Fibroblast of gingiva (primary cell): ENCODE results near the gene KRT2.

Source experiments
- DNase-seq: peaks from one replicate; pipeline ENCODE4 v3.0.0-alpha.2; 2011; ENCODE audit warnings: low read depth

The KRT2 gene

GRCh38 chr12:52637299-52637698 lies 14.7 kb downstream of the KRT2 start:
- DNase-seq, result no peak

- no peak for DNase-seq
These were observed 15.3 kb downstream of the KRT2 start for GRCh38 chr12:52636592-52637258.

GRCh38 chr12:52636189-52636588 lies 15.8 kb downstream of the KRT2 start:
- DNase-seq, result no peak

- no peak for DNase-seq
These were observed 17.6 kb downstream of the KRT2 start for GRCh38 chr12:52634266-52635056.

- DNase-seq, result no peak
These were observed 18.6 kb downstream of the KRT2 start for GRCh38 chr12:52633383-52633782.

GRCh38 chr12:52632656-52633055 lies 19.4 kb downstream of the KRT2 start:
- DNase-seq, result no peak

- no peak for DNase-seq
These were observed 20.1 kb downstream of the KRT2 start for GRCh38 chr12:52631676-52632459.

GRCh38 chr12:52631264-52631663 lies 20.7 kb downstream of the KRT2 start:
- DNase-seq, result no peak

GRCh38 chr12:52630599-52631200 lies 21.3 kb downstream of the KRT2 start:
- no peak for DNase-seq

GRCh38 chr12:52630008-52630500 lies 22.0 kb downstream of the KRT2 start:
- DNase-seq, result no peak

GRCh38 chr12:52629281-52630007 lies 22.6 kb downstream of the KRT2 start:
- DNase-seq, result no peak

GRCh38 chr12:52628841-52629240 lies 23.2 kb downstream of the KRT2 start:
- DNase-seq, result no peak

GRCh38 chr12:52628111-52628507 lies 23.9 kb downstream of the KRT2 start:
- no peak for DNase-seq

- DNase-seq, result no peak
These were observed 24.5 kb downstream of the KRT2 start for GRCh38 chr12:52627395-52628110.

GRCh38 chr12:52622349-52622748 lies 29.7 kb downstream of the KRT2 start:
- DNase-seq, result no peak

- no peak for DNase-seq
These were observed 33.1 kb downstream of the KRT2 start for GRCh38 chr12:52618866-52619265.

- DNase-seq, result no peak
These were observed 33.8 kb downstream of the KRT2 start, which contains the start of gene KRT73 for GRCh38 chr12:52618216-52618615. Gene KRT73, minus strand, starts transcription at chr12:52618559. Its CDS starts 35 bp downstream, at chr12:52618524.

GRCh38 chr12:52617403-52617785 lies 34.6 kb downstream of the KRT2 start:
- no peak for DNase-seq

- no peak for DNase-seq
These were observed 35.2 kb downstream of the KRT2 start for GRCh38 chr12:52616680-52617402.

- DNase-seq, result no peak
These were observed 36.1 kb downstream of the KRT2 start for GRCh38 chr12:52615912-52616311.
